Left hindlimb (tissue), 1 donor: ENCODE data around the gene FBXL7.

Experiments
- DNase-seq: peaks from one replicate; pipeline ENCODE4 v3.0.0-alpha.2; 2018

FBXL7 gene

DNA sequence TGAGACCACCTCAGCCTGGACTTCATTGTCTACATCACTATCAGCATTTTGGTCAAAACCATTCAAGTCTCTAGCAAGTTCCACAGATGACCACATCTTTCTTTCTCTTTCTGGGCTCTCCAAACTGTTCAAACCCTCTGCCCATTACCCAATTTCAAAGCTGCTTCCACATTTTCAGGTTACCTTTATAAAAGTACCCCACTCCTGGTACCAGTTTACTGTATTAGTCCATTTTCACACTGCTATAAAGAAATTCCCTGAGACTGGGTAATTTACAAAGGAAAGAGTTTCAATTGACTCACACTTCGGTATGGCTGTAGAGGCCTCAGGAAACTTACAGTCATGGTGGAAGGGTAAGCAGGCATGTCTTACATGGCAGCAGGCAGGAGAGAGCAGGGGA lies 84.5 kb downstream of the FBXL7 start:
- DNase-seq, result no peak

DNA sequence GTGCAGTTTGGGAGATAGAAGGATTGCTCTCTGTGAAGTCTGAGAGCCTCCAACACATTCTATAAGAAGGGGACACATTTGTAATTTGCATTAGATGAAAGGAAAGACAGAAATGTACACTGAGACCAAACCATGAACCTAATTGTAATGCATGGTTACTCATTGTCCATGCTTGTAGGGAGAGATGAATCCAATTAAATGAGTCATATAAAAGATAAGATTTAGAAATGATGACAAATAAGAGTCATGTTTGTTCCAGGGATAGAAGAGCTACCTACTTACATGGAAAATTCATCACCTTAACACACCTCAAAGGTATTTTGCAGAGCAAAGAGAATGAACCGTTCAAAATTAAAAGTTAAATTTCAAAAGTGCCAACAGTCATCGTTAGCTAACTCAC lies 85.1 kb downstream of the FBXL7 start:
- no peak for DNase-seq

DNA sequence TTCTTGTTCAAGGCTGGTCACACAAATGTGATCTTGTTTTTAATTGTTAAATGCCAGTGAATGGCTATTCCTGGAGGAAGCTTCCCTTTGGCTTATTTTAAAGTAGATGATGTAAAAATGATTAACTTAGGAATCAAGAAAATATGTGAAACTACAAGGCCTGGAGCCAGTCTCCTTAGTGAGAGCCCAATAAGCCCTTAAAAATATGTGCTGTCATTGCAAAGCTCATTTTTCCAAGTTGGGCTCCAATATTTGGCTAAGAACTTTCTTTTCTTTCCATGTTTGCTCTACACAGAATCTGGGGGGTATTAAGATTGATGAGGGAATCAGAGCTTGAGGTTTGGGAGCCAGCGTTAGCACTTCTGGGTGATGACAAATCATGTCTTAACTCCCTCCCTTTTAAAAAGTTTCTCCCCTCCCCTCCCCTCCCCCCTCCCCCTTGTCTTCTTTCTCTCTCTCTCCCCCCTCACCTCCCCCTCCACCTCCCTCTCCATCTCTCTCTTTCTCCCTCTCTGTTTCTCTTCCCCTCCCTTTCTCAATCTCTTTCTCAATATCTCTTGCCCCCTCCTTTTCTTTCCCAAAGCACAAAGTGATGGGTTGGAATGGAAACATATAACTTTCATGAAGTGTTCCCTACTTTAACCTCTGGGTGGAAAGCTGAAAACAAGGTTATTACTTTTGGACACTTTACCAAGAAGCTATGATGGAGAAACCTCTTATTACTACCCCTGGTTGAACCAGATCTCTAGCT lies 86.0 kb downstream of the FBXL7 start:
- peak; percentile 46 for DNase-seq

DNA sequence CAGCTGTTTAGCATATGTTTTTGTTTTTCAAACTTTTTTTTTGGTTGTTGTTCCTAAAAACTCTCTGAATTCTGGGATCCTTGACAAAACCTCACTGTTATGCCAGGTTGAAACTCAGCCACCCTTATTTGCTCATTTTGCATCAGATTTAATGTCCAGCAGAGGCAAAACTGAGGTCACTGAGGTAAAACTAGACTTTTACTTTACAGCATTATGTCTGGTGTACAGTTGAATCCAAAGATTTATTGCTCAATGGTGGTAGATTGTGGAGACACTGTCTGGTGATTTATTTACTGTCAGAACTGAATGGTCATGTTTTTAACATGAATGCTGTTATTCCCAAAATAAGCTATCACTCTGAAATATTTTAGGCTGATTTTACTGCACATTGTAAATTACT lies 87.9 kb downstream of the FBXL7 start:
- no peak for DNase-seq

DNA sequence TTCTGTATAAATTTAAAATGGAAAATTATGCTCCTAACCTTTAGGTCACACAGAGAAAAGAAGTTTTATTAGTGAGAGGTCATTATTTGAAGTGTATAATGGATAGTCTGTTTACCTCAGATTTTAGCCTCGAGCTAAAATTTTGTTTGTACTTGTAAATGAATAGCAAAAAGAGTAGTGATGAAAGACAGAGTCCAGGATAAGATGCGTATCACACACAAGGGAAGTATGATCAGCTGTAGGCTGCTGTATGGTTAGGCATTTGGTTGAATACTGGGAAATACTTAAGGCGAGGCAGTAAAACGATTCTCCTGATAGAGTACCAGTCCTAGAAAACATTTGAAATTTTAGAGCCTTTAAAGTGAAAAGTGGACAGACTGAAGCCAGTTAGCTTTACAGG lies 92.7 kb downstream of the FBXL7 start:
- no peak for DNase-seq

DNA sequence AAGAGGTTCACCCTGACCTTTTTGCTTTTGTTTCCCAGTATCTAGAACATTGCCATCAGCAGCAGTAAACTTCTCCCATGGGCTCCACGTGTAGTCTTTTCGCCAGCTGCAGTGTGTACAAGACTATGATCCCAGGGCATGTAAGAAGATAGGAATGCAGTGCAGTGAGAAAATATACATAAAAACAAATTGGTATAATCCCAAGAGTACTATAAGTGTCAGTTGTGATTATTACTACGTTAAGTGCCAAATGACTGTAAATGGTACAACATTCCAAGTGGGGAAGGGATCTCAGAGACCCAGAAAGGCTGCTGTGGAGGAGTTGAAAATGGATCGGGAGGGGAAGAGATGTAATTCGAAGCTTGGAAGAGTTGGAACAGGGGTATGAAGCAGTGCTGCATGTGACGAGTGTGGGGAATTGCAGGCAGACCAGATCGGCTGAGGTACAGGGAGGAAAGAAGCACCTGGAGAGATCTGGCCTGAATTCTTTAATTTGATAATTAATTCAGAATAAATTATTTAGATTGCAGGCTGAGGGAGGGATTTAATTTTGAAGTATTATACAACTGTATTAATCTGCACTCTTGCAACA lies 95.1 kb downstream of the FBXL7 start:
- no peak for DNase-seq

DNA sequence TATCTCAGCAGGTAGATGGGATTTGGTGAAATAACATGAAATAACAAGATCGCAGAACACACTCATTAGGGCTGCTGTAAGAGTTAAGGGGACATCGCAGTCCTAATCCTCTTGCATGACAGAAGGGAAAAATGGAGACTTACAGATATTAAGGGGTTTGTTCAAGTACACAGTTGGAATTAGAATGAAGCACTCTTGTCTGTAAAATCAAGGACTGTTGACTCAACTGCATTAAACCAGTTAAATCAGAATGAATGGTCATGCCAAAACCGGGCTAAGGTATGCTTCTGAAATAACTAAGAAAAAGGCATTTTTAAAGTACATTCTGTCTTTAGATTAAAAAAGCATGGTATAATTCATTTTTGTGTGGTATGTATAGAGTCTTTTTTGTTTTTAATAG lies 95.9 kb downstream of the FBXL7 start:
- DNase-seq, result no peak

DNA sequence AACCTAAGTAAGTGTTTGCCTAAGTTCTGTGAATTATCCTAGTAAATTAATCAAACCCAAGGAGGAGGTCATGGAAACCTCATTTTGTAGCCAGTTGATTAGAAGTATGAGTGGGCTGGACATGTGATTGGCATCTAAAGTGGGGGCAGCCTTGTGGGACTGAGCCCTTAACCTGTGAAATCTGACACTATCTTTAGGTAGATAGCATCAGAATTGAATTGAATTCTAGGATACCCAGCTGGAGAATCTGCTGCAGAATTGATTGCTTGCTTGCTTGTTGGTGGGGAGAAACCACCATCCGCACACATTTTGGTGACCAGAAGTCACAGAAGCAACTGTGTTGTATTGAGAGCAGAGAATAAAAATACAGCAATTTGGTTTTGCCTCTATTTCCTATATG lies 97.0 kb downstream of the FBXL7 start:
- no peak for DNase-seq

DNA sequence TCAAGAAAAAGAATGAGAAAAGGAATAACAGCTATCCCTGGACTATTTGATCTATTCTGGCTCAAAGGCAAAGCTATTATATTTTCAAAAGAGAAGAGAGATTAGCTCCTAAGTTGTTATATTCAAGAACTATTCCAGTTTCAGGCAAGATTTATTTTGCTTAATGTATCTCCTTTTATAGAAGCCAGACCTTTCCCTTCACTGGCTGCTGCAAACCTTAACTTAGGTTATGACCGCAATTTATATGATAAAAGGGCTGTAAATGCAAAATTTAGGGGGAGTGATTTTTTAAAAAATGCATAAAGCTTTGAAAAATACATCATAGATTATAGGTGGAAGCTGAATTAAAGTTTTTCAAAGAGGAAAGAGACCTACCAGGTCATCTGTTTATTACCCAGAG lies 97.8 kb downstream of the FBXL7 start:
- no peak for DNase-seq

DNA sequence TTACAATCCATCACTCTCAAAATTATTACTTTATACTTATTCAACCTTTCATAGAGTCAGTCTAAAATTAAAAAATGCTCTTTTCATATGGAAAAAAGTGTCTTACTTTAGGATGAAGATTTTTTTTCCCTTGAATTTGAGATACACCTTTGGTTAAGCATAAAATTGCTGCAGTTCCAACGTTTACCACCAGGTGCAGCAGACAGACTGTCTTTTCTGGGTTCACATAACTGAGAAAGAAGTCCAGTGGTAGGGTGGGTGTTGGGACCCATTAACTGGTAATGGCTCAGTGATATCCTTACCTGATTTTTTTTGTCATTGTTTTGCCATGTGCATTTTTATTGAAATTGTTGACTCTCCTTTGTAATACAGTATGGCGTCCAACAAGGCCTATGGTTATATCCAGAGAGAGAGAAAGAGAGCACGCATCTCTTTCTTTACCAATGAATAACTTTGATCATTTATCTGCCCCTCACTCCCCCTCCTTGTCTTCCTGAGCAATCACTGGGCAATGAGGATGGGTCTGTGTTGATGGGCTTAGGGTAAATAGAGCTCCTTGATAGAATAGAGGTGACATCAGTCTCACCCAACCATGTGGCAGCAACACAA lies 98.4 kb downstream of the FBXL7 start:
- no peak for DNase-seq

DNA sequence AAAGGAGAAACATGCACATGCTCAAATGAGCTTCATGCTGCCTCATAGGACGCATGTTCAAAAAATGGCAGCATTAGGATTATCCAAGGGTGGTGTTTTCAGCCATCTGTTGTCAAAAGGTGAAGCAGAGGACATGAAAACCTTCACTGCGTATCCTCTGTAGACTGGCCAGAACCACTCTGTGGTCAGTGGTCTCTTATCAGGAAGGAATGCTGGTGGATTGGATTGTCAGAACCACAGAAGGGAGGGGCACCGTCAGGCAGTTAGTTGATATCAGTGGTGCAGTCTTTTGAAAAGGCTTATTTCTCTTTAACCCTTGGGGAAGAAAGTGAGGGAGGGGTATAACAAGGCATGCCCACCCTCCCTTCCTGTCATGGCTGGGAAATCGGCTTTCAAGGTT lies 100.1 kb downstream of the FBXL7 start:
- DNase-seq, result no peak

DNA sequence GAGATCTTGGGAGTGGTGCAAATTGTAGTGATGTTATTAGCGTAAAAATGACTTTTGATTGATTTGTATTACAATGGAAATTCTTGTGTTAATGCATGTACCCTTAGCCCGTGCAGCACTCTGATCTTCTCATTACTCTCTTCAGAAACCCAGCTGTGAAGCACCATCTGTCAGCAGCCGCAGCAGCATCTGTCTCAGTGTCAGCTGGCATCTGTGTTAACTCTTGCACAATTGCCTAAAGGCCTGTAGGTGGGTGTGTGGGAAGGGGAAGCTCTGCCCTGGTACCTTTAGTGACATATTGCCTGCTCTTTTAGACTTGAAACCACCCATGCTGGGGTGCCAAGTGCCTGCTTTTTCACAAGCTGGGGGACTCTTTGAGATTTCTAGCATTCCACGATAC lies 101.3 kb downstream of the FBXL7 start:
- DNase-seq, result no peak

DNA sequence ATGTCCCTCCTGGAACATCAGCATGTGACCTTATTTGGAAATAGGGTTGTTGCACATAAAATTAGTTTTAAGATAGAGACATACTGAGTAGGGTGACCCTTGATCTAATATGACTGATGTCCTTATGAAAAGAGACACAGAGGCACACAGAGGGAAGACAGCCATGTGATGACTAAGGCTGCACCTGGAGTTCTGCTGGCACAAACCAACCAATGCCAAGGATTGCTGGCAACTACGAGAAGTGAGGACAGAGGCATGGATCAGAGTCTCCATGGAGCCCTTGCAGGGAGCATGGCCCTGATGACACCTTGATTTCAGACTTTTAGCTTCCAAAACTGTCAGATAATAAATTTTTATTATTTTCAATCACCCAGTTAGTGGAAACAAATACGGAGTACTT lies 101.9 kb downstream of the FBXL7 start:
- no peak for DNase-seq

DNA sequence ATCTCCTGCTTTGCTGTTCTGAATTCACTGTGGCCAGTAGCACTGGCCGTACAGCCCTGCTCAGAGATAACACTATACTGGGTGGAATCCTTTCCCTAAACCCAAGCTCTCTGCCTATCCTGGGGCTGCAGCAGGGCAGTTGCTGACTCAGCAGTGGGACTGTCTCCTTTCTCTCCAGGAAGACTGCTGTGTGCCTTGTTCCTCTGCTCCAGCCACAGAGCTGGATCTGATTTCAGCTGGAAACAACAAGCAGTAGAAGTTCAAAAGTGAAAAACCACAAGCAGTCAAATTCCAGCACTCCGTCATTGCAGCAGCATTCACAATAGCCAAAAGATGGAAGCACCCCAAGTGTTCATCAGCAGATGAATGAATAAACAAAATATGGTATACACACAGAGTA lies 105.0 kb downstream of the FBXL7 start:
- DNase-seq, result no peak

DNA sequence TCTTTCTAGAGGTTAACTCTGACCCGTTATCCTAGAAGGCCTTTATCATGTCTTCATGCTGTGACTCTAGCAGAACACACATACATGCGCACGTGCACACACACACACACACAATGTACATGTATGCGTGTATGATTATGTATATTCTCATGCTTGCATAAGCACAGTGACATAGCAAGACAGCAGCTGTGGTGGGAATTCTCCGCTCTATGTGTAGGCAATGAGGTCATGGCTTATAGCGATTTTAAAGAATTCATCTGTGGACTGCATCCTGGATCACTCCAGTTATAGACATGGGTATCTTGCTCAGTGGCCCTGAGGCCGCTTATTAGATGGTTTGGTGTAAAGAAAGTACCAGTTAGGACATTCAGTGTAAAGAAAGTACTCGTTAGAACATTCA lies 106.2 kb downstream of the FBXL7 start:
- DNase-seq, result no peak

DNA sequence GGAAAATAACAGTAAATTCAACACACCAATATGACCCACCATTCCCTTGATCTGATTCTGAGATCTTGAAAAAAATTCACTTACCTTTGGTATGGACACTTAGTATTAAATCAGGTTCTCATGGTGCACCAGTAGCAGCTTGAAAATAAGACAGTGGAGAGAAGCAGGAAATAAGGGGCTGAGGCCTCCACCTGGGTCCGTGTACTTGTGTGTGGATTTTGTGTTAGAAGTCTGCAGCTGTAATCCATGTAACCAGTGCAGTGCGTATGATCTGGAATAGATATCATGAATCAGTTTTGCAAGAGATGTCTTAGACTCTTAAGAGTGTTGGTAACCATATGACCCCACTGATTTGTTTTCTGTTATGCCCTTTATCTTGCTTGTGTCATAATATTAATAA lies 107.1 kb downstream of the FBXL7 start:
- DNase-seq, result no peak

DNA sequence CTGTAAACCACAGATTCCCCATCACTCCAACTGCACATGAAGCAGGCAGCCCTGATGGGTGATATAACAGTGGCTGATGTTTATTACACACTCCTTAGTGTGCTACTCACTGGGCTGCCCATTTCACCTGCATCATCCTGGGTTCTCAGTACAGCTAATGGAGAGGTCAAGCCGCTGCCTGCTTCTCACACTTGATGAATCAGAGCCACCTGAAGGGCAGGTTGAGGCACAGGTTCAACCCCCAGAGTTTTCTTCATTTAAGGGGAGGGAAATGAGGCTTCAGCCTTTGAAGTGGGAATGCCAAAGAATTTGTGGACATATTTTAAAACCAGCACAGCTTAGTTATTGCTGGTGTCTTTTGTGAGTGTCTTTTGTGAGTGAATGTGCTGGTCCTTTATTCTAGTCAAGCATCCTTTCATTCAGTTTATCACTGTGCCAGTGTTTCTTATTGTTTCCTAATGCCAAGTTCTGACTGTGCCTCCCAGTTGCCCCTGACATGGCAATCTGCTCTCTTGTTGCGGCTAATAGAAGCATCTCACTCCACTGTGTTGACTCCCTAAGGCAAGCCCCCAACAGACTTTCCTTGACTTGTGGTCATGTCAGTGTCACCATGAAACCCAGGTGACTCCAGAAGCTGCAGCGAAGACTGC lies 109.2 kb downstream of the FBXL7 start:
- DNase-seq, result no peak

DNA sequence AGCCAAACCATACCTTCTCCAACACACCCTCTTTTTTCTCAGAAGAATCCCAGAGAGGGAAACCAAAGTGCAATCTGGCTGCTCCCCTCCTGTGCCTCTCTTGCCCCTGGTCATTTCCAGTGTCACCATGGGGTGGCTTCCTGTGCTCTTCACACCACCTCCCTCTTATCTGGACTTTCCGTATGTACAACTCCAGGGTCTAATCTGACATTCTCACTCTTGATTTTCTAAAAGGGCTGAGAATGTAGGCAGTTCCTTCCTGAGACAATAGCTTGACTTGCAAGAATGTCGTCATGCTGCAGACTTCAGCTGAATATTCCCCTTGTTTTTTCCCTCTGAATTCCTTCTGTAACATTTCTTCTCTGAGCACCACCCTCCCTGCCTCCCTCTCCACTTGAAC lies 110.2 kb downstream of the FBXL7 start:
- DNase-seq, result no peak

DNA sequence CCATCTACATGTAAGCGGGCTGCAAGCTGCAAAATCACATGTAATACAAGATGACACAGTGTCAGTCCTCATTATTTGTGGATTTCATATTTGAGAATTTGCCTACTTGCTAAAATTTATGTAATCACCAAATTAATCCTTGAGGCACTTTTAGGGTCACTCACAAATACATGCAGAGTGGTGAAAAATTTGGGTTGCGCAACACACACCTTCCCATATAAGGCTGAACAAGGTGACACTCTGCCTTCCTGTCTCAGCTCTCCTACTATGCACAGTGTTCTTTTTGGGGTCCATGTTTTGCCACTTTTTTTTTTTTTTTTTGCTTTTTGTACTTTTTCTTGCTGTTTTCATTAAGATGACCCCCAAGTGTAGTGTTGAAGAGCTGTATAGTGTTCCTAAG lies 111.0 kb downstream of the FBXL7 start:
- DNase-seq, result no peak

DNA sequence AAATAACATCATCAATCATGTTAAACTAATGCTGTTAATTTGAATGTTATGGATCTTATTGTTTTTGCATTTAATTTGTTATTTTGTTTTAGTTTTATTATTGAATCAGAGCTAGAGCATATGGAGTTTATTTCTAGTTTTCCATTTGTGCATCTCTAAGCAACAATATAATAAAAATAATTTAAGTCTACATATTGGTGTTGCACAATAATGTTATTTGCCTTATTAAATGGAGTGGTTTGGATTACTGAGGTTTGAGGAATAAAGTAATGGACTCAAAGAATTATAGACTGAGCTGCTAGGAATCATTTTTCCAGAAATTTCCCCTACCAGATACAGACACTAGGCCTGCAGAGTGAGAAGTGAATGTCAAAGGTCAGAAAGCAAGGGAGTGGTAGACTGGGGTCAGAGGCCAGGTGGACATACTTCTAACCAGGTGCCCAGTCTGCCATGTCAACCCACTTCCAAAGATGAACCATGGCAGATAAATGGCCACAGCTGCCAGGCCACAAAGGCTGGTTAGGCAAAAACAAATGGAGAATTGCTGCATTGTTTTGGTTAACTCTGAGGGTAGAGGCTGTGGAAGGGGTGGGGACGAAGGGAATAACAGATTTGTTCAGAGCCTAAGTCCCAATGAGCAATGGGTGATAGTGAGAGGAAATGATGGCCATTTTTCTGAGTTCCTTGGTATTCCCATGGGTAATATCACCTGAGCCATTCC lies 113.1 kb downstream of the FBXL7 start:
- DNase-seq, result no peak

DNA sequence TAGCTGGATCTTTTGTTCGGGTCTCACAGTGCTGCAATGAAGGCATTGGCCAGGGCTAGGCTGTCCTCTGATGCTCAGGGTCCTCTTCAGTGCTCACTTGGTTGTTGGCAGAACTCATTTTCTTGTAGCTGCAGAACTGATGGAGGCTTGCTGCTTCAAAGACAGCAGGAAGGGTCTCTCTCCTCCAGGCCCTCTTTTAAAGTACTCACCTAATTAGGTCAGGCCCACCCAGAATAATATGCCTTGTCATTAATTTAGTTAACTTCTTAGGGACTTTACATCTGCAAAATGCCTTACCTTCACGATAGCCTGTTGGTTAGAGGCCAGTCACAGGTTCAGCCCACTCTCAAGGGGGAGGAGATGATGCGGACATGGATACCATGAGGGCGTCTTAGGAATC lies 114.7 kb downstream of the FBXL7 start:
- DNase-seq, result no peak

DNA sequence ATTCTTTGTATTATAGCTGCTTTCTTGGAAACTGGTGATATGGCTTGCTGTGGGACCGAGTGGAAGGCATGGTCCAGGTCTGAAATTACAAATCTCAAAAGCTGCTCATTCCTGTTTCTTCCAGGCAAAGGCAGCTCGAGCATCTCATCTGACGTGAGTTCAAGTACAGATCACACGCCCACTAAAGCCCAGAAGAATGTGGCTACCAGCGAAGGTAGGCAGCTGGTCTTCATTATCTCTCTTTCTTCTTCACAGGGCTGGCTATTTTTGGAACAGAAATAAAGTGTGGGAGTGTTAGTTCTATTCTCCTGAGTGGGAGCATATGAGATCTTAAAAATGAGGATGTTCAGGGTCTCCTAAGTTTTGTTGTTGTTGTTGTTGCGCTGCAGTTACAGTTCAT lies 115.9 kb downstream of the FBXL7 start:
- DNase-seq, result no peak

DNA sequence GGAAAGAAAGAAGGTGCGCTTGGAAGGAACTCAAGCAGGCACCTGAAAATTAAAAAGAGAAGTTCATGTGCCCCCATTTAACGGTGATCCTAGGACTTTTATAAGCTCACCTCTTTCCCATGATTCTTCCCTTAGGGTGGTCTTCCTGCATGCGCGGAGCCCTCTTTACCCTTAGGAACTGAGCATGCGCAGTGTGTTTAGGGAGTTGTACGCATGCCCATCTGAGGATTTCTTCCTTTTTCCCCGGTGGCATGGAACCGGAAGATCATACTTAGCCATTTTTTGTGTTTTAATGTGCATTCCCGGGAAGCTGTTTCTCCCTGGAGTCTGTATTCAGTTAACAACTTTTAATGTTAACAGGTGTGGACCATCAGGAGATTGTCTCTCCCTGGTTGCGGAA lies 119.0 kb downstream of the FBXL7 start:
- DNase-seq, result no peak

DNA sequence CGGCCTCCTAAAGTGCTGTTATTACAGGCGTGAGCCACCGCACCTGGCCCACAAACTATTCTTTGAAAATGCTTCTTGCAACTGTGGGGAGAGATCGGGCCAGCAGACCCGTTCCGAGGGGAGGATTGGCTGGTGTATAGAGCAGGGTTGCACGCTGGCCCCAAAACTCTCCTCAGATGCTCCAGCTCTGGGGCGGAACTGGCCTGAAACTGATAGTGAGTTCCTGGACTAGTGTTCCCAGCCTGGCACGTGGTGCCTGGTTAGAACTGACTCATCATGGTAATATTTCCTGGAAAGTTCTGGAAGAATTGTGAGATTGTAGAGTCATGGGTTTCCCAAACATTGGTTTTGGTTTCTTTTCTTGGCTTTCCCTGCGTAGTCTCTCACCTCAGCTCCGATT lies 120.5 kb downstream of the FBXL7 start:
- DNase-seq, result no peak
